H4 (cell line): ENCODE results near the gene GTF2A1L. TPM values are rescaled to one million over a fixed set of nuclear protein-coding genes. Genes with fewer than 3 reads are reported as not detected.
"Not testable (repeated sequence)": the region's sequence is repeated elsewhere in the genome, so short reads cannot be mapped to it uniquely, and the experiment has no call there.

Experiments used
- DNase-seq: peaks from one replicate; pipeline ENCODE4 v3.0.0-alpha.2; 2015; ENCODE audit warnings: low spot score
- total RNA-seq: library from RNA; depleted of rRNA; stranded (reverse); fragments of >200 nt; shearing (Covaris generic); gene quantifications from 2 replicates; pipeline ENCODE4 v1.2.3, GENCODE V29; 2014

The GTF2A1L gene
- total RNA-seq, 1 experiment from 2014 or later, result 0.60 TPM

DNA sequence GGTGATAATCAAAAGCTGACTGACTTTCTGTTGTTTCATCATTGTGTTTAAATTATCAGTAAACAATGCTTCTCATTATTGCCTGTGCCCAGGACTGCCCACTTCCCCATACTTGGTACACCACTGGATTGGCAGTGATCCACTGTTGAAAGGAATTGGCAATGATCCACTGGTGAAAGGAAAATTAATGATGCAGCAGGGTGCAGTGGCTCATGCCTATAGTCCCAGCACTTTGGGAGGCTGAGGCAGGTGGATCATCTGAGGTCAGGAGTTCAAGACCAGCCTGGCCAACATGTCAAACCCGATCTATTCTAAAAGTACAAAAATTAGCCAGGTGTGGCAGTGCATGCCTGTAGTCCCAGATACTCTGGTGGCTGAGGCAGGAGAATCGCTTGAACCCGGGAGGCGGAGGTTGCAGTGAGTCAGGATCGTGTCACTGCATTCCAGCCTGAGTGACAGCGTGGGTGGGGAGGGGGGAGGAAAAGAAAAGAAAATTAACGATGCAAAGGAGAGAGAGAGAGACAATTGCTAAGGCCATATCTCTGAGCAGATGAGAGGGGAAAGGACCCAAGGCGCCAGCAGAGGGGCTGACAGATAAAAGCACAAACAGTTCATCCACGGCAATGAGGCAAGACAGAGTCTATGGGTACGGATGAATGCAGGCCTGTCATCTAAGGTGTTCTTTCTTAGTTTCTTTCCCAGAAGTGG, 10.2 kb upstream of the GTF2A1L start:
- DNase-seq, result peak; percentile 70

GRCh38 chr2:48613211-48613610, 4.4 kb upstream of the GTF2A1L start:
- DNase-seq, result no peak

DNA sequence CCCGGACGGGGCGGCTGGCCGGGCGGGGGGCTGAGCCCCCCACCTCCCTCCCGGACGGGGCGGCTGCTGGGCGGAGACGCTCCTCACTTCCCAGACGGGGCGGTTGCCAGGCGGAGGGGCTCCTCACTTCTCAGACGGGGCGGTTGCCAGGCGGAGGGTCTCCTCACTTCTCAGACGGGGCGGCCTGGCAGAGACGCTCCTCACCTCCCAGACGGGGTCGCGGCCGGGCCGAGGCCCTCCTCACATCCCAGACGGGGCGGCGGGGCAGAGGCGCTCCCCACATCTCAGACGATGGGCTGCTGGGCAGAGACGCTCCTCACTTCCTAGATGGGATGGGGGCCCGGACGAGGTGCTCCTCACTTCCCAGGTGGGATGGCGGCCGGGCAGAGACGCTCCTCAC, 3.1 kb upstream of the GTF2A1L start:
- not testable (repeated sequence) for DNase-seq

- DNase-seq, result no peak
Observed at GRCh38 chr2:48619526-48619925, 1.9 kb downstream of the GTF2A1L start.

- no peak for DNase-seq
Observed at GRCh38 chr2:48620604-48621003, 2.9 kb downstream of the GTF2A1L start.

GRCh38 chr2:48622691-48623090, 5.0 kb downstream of the GTF2A1L start:
- peak; percentile 29 for DNase-seq

GRCh38 chr2:48624696-48625095, 7.0 kb downstream of the GTF2A1L start:
- no peak for DNase-seq

DNA sequence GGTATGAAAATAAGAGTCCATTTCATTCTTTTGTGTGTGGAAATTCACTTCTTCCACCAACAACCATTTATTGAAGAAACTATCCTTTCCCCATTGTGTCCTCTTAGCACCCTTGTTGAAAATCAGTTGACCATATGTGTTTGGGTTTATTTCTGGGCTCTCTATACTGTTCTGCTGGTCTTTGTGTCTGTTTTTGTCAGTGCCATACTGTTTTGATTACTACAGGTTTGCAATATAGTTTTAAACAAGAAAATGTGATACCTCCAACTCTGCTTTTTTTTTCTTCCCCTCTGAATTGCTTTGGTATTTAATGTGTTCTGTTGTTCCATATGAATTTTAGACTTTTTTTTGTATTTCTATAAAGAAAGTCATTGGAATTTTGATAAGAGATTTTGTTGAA, 8.4 kb downstream of the GTF2A1L start:
- no peak for DNase-seq

- no peak for DNase-seq
Observed at GRCh38 chr2:48633143-48633542, 15.5 kb downstream of the GTF2A1L start.

- DNase-seq, result no peak
Observed at GRCh38 chr2:48635786-48636185, 18.1 kb downstream of the GTF2A1L start.

GRCh38 chr2:48638261-48638660, 20.6 kb downstream of the GTF2A1L start:
- no peak for DNase-seq

DNA sequence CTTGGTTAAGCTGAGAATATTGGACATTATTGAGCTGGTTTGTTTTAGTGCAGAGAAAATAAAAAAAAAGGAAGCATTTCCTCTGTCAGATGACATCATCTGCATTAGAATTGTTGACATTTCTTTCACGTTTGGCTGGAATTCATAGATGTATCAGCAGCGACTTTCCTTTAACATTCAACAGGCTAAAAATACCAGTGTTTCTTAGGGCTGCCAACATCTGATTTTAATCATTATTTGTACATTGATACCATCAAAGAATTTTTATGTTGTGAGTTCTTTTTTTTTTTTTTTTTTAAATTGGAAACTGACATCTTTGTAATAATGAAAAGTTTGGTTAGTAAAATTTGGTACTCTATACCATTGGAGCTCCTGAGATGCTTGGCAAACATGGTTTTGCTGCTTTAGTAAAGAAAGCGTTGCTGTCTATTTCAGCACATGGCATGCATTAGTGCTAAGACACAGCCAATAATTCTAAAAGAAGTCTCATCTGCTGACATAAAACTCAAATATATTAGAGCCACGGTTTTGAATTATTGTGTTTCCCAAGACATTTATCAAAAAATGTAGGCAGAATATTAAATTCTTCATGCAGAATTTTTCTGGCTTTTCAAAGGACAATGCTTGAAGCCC, 33.6 kb downstream of the GTF2A1L start:
- peak; percentile 6 for DNase-seq

GRCh38 chr2:48668992-48669391, 51.3 kb downstream of the GTF2A1L start:
- no peak for DNase-seq

- no peak for DNase-seq
Observed at GRCh38 chr2:48673581-48673980, 55.9 kb downstream of the GTF2A1L start.

- DNase-seq, result no peak
Observed at GRCh38 chr2:48674933-48675332, 57.3 kb downstream of the GTF2A1L start.

DNA sequence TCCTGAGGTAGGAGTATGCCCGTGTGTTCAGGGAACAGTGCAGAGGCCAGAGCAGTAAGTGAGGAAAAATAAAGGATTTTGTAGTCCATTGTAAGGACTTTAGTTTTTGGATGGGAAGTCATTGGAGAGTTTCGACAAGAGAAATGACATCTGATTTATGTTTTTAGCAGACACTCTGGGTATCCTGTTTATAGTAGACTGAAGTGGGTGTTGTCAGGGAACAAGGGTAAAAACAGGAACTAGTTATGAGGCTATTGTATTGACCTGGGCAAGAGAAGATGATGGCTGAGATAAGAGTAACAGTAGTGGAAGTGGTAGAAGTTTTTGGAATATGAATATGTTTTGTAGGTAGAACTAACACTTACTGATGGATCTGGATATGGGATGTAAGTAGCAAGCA, 59.8 kb downstream of the GTF2A1L start:
- no peak for DNase-seq

DNA sequence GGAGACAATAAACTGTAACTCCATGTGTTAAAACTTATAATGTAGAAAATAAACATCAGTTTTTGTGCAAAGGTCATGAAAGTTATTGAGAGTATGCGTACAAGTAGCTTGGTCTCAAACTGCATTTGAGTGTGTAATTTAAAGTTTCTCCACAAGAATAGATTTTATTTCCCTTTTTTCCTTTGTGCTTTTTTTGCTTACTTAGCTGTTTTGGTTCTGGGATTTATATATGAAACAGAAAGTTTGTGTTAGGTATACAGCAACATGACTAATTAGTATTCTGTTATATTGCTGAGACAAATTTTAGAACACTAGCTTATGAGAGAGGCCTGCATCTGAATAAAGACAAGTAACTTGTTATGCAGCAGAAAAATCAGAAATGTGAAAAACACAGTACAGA, 67.5 kb downstream of the GTF2A1L start:
- no peak for DNase-seq

DNA sequence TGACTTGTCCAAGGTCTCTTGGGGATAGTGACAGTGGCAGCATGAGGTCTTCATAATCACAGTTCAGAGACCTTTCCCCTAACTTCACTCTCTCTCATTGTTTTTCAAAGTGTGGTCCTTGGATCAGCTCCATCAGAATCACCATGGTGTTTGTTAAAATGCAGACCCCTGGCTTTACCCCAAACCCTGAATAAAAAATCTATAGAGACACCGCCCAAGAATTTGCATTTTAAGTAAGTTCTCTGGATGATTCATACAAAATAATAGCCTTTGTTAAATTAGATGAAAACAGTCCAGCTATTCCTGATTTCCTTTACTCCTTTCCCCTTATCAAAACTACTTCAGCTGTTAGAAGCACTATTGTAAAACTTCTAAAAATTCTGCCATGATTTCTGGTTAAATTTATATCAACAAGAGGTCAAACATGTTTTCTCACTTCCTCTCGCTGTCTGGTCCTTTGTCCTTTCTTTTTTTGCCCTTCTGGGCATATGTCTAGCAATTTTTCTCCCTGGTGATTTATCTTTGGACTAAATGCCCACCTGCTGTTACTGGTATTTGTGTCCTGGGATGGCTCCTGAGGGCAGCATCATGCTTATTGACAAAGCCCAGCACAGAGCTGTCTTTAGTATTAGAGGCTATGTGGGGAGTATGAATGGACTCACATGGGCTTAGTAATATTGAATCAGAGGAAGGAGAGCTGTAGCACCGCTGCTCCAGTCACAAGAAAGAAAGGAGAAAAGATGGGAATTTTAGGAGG, 74.5 kb downstream of the GTF2A1L start:
- DNase-seq, result no peak

DNA sequence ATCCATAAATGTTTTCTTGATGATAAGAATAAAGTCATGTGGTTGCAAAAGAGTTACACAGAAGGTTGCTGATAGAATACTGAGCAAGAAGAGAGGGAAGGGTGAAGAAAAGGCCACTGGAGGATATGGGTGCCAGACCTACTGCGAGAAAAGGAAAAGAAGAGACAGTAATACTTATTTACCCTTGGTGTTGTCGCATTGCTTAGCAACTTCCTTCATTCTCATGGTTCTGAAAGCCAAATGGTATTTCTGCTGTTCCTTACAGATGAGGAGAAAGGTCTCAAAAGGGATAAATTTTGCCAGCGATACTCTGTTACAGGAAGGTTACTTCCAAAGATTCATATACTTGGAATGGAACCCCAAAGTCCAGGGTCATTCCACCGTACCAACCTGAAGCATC, 75.4 kb downstream of the GTF2A1L start:
- no peak for DNase-seq

GRCh38 chr2:48693645-48694044, 76.0 kb downstream of the GTF2A1L start:
- DNase-seq, result no peak

DNA sequence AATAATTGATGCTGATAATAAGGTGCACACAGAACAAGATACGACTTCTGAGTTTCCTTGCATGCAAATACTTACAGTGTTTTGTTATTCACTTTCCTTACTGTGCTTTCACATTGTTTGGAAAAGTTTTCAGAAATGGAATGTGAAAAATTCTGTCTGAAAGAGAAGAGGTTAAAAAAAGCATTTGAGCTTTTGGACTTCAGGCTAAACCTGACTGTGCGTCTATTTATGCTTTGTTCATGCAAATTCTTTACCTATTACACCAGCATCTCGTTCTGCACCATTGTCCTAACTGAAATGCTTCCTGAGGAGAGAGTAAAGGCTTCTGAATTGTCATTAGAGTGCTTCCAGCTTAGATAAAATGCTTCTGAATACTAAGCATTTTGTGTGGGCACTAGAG, 76.5 kb downstream of the GTF2A1L start:
- DNase-seq, result no peak

- DNase-seq, result no peak
Observed at GRCh38 chr2:48695991-48696390, 78.3 kb downstream of the GTF2A1L start.

DNA sequence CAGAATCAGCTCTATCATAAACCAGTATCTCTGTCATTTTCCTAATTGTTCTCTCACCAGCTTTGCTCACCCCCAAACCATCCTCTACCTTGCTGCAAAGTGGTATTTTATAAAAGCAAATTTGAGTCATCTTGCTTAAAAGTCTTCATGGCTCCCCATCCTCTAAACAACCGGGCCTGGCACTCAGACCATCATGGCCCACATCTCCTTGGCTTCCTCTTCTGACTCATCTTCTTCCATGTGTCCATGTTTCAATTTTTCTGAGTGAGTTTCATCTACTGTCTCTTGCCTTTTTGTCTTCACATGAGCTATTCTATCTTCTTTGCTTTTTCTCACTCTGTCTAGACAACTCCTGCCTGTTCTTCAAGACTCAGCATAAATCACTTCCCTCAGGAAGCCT, 79.2 kb downstream of the GTF2A1L start:
- DNase-seq, result no peak
